AG09309 (cell line): Measurements from ENCODE around the gene PLA2G1B.

Source experiments
- DNase-seq: peaks from one replicate; pipeline ENCODE4 v3.0.0-alpha.2; 2010; ENCODE audit warnings: low read depth
- H3K4me3 ChIP-seq: 2 replicates; pipeline ENCODE4 v1.5.1; 2011; ENCODE audit warnings: mild to moderate bottlenecking, low read depth, low read length, moderate library complexity; ENCODE audit not compliant: control insufficient read depth
- TF ChIP-seq, protein P1 (sequence below): IDR thresholded peaks from 2 replicates; pipeline ENCODE4 v1.5.1; 2011; ENCODE audit warnings: mild to moderate bottlenecking, low read depth, low read length, inconsistent platforms; ENCODE audit not compliant: insufficient read depth, control insufficient read depth; ENCODE audit errors: missing control alignments

The PLA2G1B gene

DNA sequence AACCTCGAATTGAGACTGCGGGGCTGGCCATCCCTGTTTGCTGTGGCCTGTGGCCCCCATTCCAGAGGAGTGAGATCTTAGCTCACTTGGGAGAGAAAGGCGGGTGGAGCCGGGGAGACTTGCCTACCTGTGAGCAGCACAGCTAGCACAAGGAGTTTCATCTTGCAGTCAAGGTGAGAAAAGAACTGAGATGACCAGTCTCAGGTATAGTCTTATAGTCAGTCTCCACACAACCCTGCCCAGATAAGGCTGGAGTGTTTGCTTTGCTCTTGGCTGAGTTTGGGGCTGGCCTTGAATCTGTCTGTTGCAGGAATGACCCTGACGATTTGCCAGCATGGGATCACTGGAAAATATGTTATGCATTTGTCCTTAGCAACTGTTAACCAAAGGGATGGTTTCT lies at the start of gene PLA2G1B:
PLA2G1B (minus strand) TSS at position 187 of the 400 bp plus-strand sequence; CDS start at position 161, 26 bp downstream.
- no peak within 1 kb of the TSS for H3K4me3 ChIP-seq
- TF ChIP-seq, protein P1, sequence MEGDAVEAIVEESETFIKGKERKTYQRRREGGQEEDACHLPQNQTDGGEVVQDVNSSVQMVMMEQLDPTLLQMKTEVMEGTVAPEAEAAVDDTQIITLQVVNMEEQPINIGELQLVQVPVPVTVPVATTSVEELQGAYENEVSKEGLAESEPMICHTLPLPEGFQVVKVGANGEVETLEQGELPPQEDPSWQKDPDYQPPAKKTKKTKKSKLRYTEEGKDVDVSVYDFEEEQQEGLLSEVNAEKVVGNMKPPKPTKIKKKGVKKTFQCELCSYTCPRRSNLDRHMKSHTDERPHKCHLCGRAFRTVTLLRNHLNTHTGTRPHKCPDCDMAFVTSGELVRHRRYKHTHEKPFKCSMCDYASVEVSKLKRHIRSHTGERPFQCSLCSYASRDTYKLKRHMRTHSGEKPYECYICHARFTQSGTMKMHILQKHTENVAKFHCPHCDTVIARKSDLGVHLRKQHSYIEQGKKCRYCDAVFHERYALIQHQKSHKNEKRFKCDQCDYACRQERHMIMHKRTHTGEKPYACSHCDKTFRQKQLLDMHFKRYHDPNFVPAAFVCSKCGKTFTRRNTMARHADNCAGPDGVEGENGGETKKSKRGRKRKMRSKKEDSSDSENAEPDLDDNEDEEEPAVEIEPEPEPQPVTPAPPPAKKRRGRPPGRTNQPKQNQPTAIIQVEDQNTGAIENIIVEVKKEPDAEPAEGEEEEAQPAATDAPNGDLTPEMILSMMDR: no peak
- DNase-seq: no peak

DNA sequence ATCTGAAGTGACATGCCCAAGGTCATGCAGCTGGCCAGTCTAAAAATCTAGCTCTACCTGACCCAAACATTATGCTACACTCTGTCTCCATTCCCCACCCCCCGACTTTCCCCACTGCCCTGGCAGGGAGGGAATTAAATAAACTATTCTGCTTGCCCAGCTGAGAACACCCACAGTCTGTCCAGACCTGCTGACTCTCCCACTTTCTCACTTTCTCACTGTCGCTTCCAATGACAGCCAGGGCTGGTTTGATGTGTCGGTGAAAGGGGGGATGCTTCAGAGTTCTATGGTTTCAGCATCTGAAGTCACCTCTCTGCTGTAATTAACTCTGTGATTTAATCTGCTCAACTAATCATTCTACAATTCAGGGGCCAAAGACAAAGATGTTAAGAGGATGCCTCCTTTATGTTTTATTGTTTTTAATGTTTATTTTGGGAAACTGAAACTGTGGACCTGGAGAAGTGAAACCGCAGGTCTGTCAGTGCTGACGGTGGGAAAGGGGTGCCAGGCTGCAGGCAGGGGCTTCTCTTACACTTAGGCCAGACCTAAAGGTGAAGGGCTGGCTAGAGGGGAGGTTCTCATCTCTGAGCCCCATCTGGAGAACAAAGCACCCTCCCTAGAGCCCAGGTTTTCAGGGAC lies 49.5 kb upstream of the PLA2G1B start:
- TF ChIP-seq, protein P1: no peak
- DNase-seq: no peak
- no peak overlapping the region for H3K4me3 ChIP-seq

DNA sequence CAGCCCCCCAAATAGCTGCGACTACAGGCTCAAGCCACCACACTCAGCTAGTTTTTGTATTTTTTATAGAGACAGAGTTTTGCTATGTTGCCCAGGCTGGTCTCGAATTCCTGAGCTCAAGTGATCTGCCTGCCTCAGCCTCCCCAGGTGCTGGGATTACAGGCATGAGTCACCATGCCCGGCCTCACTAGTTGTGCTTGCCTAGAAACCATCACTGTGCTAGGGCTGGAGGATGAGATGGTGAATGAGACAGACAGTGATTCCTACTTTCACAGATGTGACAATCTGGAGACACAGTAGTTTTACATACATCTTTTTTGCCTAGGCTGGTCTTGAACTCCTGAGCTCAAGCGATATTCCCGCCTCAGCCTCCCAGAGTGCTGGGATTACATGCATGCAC lies 48.8 kb upstream of the PLA2G1B start:
- no peak for DNase-seq
- TF ChIP-seq, protein P1: no peak
- no peak overlapping the region for H3K4me3 ChIP-seq

DNA sequence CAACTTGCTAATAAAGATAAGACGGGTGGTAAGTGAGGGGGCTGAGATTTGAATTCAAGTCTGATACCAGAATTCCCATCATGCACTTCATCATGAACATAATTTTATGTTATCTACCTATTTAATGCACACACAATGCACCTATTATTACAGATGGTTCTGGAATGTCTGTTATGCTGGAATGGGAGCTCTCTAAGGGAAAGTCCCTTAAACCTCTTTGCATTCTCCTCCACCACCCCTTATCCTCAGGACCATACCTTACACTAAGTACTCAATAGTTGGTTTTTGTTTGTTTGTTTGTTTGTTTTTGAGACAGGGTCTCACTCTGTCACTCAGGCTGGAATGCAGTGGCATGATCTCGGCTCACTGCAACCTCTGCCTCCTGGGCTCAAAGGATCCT lies 48.4 kb upstream of the PLA2G1B start:
- H3K4me3 ChIP-seq: no peak overlapping the region
- TF ChIP-seq, protein P1: no peak
- no peak for DNase-seq

DNA sequence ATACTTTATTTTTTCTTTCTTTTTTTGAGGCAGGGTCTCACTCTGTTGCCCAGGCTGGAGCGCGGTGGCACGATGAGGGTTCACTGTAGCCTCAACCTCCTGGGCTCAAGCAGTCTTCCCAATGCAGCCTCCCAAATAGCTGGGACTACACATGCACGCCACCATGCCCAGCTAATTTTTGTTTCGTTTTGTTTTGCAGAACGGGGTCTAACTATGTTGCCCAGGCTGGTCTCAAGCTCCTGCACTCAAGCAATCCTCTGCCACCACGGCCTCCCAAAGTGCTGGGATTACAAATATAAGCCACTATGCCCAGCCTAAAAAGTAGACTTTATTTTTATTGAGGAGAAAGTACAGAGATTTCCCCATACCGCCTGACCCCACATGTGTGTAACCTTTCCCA lies 46.1 kb upstream of the PLA2G1B start:
- no peak for DNase-seq
- H3K4me3 ChIP-seq: no peak overlapping the region
- TF ChIP-seq, protein P1: no peak

DNA sequence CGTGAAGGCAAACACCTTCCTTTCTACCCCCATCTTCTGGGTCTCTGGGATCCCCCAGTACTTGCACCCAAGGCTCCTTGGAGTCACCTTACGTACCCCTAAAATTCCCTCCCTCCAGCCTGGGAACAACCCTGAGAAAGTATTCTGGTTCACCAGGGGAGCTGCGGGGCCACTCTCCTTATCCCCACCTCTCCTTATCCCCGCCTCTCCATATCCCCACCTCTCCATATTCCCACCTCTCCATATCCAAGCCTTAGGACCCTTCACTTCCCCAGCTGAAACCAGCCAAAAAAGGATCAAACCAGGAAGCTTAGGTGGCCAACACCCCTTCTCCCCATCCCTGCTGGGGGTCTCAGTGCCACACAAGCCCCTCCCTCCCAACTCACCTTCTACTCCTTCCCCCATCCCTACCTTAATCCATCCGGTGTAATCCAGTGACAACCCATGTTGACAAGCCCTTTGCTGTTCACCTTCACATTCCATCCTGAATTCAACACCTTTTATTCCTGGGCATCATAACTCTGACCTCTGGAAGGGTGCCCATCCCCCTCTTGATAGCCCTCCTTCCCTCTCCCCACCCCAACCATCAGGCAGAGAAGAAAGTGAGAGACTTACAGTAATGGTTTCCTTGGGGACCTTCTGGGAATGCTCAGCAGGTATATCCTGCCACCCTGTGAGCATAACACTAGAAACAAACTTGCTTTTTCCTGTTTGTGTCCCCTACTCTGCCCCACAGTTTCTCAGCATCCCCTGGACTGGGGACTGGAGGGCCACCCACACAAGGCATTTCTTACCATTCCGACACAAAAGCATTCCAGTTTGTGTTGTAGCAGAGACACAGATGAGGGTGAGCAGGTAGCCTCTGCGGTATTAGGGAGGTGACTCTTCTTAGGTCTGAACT lies 43.0 kb upstream of the PLA2G1B start:
- TF ChIP-seq, protein P1: no peak
- no peak overlapping the region for H3K4me3 ChIP-seq
- DNase-seq: no peak
